GM18907 (cell line): ENCODE data around the gene RBM28.

Experiments used
- ATAC-seq: cut with Tn5 transposase; IDR thresholded peaks from one replicate; pipeline ENCODE4 v1.9.1; 2021; ENCODE audit warnings: mild to moderate bottlenecking, moderate library complexity; ENCODE audit not compliant: unreplicated experiment

The RBM28 gene

GRCh38 chr7:128264477-128264876, 79.2 kb downstream of the RBM28 start:
- ATAC-seq, result no peak

- ATAC-seq, result no peak
These were observed 80.3 kb downstream of the RBM28 start for GRCh38 chr7:128263420-128263819.

DNA sequence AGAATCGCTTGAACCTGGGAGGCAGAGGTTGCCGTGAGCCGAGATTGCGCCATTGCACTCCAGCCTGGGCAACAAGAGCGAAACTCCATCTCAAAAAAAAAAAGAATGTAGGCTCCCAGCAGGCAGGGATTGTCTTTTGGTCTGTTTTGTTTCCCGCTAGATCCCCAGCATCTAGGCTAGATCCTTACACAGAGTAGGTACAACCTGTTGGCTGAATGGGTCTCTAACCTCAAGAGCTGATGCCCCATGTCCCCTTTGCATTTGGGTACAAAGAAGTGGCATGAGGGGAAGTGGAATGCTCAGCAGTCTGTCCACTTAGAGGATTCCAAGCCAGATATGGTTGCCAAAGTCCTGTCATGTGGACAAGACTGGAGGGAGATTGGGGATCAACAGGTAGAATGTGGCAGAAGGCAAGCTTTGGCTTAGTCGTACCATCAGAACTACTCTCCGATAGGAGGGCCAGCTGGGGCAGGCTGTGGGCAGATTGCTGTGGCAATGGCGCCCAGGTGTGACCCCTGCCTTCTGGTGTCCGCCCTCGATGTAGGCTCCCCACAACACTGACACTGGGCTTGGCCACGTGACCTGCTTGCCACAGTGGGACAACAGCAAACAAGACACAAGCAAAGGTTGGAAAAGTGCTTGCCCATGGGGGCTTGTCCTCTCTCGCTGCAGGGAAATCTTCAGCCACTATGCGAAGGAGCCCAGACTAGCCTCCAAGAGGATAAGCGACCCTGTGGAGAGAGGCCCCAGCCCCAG, 81.3 kb downstream of the RBM28 start:
- no peak for ATAC-seq

DNA sequence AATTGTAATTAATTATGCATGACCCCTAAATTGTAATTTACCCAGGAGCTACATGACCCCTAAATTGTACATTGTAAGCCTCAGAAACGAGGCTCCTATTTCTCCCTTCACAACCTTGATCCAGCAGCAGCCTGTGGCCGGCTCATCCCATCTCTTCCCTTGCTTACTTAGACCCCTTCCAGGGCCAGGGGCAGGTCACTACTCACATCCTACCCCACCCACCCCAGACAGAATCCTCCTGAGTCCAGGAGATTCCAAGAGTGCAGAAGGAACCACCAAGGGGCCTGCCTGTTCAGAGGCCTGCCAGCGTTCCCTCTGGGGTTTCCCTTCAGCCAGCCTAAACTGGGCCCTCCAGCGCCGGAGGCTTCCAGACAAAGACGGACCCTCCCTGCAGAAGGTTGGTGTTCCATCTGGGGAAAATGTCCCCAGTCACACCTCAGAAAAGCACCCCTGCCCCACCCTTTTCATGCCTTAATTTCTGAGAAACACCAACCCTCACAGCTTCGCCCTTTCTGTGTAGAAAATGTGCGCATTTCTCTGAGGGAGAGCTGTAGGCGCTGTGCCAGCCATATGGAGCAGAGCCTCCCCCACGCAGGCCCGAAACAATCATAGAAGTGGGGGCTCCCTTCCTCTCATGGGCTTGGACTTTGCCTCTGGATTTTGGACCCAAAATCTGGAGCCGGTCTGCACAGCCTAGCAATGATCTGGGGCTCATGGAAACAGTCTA, 83.5 kb downstream of the RBM28 start:
- ATAC-seq, result no peak

GRCh38 chr7:128259131-128260061, 84.3 kb downstream of the RBM28 start:
- ATAC-seq, result no peak

DNA sequence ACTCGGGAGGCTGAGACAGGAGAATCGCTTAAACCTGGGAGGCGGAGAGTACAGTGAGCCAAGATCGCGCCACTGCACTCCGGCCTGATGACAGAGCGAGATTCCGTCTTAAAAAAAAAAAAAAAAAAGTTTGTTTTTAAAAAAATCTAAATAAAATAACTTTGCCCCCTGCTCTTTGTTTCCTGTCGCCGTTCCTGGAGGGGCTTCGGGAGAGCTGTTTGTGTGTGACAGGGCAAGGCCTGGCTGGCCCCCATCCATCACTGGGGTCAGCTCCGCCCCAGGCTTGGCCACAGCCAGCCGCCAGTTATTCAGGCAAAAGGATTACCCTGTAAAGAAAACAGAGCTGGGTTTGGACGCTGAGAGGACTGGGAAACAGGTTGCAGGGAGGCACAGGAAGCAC, 86.2 kb downstream of the RBM28 start:
- ATAC-seq, result no peak

- ATAC-seq, result no peak
These were observed 88.4 kb downstream of the RBM28 start for GRCh38 chr7:128255271-128255670.

GRCh38 chr7:128254470-128254869, 89.2 kb downstream of the RBM28 start:
- no peak for ATAC-seq

- ATAC-seq, result no peak
These were observed 90.0 kb downstream of the RBM28 start for GRCh38 chr7:128253701-128254100.

- ATAC-seq, result no peak
These were observed 92.4 kb downstream of the RBM28 start for GRCh38 chr7:128251337-128251736.
